VCaP (cell line): Measurements from ENCODE around the gene MDN1.
A peak's percentile ranks its signal among the peaks of the same experiment; 100 is the strongest.
"Not testable (repeated sequence)": the region's sequence is repeated elsewhere in the genome, so short reads cannot be mapped to it uniquely, and the experiment has no call there.

Experiments
- H3K27ac ChIP-seq: fragments of 450-650 bp; 2 replicates; pipeline ENCODE4 v1.5.1; 2017
- TF ChIP-seq, protein P1 (sequence below): fragments of 450-650 bp; conservative IDR thresholded peaks from 2 replicates; pipeline ENCODE4 v1.5.1; 2017; ENCODE audit warnings: mild to moderate bottlenecking, moderate library complexity

Gene MDN1

DNA sequence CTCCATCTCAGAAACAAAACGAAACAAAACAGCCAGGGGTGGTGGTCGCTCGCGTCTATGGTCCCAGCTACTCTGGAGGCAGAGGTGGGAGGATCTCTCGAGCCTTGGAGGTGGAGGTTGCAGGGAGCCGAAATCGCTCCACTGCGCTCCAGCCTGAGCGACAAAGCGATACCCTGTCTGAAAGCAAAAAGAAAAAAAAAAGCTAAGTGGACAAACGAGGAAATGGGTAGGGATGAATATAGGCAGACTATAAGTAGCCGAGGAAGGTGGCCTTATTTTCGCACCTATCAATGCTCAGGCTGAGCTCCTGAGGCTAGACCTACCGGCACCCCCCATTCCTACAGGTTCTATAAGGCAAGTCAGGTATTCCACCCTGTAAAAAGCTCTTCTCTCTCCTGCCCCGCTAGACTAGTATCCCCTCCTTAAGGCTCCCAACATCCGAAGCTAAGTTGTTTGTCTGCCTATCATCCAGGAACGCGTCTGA is 9.4 kb upstream of the MDN1 start:
- H3K27ac ChIP-seq, result peak overlapping the region; percentile 85
- TF ChIP-seq, protein P1, sequence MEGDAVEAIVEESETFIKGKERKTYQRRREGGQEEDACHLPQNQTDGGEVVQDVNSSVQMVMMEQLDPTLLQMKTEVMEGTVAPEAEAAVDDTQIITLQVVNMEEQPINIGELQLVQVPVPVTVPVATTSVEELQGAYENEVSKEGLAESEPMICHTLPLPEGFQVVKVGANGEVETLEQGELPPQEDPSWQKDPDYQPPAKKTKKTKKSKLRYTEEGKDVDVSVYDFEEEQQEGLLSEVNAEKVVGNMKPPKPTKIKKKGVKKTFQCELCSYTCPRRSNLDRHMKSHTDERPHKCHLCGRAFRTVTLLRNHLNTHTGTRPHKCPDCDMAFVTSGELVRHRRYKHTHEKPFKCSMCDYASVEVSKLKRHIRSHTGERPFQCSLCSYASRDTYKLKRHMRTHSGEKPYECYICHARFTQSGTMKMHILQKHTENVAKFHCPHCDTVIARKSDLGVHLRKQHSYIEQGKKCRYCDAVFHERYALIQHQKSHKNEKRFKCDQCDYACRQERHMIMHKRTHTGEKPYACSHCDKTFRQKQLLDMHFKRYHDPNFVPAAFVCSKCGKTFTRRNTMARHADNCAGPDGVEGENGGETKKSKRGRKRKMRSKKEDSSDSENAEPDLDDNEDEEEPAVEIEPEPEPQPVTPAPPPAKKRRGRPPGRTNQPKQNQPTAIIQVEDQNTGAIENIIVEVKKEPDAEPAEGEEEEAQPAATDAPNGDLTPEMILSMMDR, result no peak

DNA sequence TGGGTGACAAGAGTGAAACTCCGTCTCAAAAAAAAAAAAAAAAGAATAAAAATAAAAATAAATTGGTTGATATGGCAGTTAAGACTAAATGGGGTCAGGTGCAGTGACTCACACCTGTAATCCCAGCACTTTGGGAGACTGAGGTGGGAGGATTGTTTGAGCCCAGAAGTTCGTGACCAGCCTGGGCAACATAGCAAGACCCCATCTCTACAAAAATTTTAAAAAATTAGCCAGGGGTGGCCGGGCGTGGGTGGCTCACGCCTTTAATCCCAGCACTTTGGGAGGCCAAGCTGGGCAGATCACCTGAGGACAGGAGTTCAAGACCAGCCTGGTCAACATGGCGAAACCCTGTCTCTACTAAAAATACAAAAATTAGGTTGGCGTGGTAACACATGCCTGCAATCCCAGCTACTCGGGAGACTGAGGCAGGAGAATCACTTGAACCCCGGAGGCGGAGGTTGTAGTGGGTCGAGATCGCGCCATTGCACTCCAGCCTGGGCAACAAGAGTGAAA is 8.9 kb upstream of the MDN1 start:
- H3K27ac ChIP-seq, result peak overlapping the region; percentile 85

DNA sequence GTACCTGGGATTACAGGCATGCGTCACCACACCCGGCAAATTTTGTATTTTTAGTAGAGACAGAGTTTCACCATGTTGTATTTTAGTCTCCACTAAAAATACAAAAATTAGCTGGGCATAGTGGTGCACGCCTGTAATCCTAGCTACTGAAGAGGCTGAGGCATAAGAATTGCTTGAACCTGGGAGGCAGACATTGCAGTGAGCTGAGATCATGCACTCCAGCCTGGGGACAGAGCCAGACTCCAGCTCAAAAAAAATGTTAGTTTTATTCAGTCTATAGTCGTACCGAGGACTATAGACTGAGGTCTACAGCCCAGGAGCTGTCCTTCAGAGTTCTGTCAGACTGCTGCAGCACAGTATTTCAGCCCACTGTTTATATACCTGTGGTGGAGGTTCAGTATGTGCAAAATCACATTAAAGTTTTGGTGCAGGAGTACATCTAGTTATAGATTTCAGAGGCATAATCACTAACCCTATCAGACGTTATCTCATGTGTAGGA is 6.5 kb upstream of the MDN1 start:
- TF ChIP-seq, protein P1, result no peak
- H3K27ac ChIP-seq, result no peak overlapping the region

DNA sequence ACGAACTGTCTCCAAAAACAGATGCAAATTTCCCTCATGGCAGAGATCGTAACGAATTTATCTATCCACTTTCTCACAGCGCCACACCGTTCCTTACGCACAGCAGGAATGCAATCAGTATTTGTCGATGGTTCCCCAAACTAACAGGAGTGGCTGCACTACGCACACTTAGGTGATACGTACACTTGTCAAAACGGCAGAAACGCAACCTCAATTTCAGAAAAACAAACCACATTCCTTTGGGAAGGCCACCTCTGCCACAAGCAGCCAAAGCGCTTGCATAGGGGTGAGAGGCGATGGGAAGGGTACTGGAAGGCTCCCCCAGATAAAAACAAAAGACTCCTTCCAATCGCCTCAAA is 638 bp downstream of the MDN1 start:
- TF ChIP-seq, protein P1, result no peak
- peak overlapping the region; percentile 84 for H3K27ac ChIP-seq

DNA sequence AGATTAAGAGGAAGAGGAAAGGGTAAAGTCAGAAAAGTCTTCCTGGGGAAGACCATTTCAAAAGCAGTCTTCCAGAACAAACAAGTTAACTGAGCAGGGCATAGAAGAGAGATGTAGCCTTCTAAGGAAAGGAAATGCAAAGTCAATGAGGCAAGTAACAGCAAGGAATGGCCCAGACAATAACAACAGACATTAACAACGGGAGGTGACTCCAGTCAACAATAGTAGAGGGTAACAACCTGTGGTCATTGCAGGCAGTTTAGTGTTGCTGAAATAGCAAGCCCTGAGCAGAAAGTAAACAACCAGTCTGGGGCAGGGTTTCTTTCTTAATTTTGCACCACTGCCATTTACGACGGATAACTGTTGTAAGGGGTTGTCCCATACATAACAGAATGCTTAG is 2.1 kb downstream of the MDN1 start:
- peak overlapping the region; percentile 84; the same call in 1 of the 2 replicates for H3K27ac ChIP-seq
- TF ChIP-seq, protein P1, result no peak

- not testable (repeated sequence) for H3K27ac ChIP-seq
These were observed 6.2 kb downstream of the MDN1 start for GRCh38 chr6:89813422-89813821.

- H3K27ac ChIP-seq, result no peak overlapping the region
- TF ChIP-seq, protein P1, result no peak
These were observed 12.0 kb downstream of the MDN1 start for GRCh38 chr6:89807581-89807980.

GRCh38 chr6:89805814-89806371 is 13.7 kb downstream of the MDN1 start:
- TF ChIP-seq, protein P1, result no peak
- H3K27ac ChIP-seq, result peak overlapping the region; percentile 36
